Measurements from ENCODE around the gene CIC. TPM values are rescaled to one million over a fixed set of nuclear protein-coding genes. Genes with fewer than 3 reads are reported as not detected.
A peak's percentile ranks its signal among the peaks of the same experiment; 100 is the strongest.

The CIC gene
- total and polyA plus RNA-seq, 2 of the 13 experiments (the other 11 are each of a cell fraction or from before 2014, with no cell fraction given): 5.9 to 8.0 TPM

DNA sequence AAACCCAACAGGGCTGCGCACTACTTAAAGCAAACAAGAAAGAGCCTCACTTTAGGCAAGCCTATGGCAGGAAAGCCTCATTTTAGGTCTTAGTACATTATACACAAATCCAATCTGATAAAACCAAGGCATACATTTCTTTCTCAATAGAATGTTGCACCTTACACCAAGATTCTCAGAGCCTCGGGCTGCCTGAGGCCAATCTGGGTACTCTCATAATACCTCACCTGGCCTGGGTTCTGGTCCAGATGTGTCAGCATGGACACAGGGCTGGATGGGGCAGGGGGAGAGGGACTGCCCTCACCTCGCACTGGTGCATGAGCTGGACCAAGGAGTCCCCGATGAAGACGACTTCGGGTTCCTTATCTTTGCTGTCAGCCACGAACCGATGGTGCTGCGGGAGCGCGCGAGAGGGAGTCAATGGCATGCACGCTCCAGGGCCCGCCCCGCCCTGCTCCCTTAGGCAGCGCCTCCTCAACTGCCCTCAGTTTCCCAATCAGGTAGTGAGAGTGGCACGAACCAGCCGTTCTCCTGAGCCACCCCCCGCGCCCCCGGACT, 32.7 kb downstream of the CIC start, which contains the start of gene PRR19 (continued):
- TF ChIP-seq, protein P1, sequence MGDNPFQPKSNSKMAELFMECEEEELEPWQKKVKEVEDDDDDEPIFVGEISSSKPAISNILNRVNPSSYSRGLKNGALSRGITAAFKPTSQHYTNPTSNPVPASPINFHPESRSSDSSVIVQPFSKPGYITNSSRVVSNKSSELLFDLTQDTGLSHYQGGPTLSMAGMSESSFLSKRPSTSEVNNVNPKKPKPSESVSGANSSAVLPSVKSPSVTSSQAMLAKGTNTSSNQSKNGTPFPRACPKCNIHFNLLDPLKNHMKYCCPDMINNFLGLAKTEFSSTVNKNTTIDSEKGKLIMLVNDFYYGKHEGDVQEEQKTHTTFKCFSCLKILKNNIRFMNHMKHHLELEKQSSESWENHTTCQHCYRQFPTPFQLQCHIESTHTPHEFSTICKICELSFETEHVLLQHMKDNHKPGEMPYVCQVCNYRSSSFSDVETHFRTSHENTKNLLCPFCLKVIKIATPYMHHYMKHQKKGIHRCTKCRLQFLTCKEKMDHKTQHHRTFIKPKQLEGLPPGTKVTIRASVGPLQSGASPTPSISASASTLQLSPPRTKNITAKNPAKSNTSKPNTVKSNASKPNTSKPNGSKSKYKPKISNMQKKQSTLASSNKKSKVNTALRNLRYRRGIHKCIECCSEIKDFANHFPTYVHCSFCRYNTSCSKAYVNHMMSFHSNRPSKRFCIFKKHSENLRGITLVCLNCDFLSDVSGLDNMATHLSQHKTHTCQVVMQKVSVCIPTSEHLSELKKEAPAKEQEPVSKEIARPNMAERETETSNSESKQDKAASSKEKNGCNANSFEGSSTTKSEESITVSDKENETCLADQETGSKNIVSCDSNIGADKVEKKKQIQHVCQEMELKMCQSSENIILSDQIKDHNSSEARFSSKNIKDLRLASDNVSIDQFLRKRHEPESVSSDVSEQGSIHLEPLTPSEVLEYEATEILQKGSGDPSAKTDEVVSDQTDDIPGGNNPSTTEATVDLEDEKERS (CRISPR knock-in tag; IDR thresholded peaks at IDR 0.05): 0 out of 2 replicates have a peak, but pooled peaks have one; percentile 4
- TF ChIP-seq ZSCAN31 (CRISPR knock-in tag; IDR thresholded peaks at IDR 0.05; ENCODE audit: low read depth): no peak
- TF ChIP-seq, protein P2, sequence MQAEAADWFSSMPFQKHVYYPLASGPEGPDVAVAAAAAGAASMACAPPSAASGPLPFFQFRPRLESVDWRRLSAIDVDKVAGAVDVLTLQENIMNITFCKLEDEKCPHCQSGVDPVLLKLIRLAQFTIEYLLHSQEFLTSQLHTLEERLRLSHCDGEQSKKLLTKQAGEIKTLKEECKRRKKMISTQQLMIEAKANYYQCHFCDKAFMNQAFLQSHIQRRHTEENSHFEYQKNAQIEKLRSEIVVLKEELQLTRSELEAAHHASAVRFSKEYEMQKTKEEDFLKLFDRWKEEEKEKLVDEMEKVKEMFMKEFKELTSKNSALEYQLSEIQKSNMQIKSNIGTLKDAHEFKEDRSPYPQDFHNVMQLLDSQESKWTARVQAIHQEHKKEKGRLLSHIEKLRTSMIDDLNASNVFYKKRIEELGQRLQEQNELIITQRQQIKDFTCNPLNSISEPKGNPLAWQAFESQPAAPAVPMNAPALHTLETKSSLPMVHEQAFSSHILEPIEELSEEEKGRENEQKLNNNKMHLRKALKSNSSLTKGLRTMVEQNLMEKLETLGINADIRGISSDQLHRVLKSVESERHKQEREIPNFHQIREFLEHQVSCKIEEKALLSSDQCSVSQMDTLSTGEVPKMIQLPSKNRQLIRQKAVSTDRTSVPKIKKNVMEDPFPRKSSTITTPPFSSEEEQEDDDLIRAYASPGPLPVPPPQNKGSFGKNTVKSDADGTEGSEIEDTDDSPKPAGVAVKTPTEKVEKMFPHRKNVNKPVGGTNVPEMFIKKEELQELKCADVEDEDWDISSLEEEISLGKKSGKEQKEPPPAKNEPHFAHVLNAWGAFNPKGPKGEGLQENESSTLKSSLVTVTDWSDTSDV (CRISPR knock-in tag; IDR thresholded peaks at IDR 0.05): 0 out of 2 replicates have a peak, but pooled peaks have one; percentile 17
- TF ChIP-seq, protein P3, sequence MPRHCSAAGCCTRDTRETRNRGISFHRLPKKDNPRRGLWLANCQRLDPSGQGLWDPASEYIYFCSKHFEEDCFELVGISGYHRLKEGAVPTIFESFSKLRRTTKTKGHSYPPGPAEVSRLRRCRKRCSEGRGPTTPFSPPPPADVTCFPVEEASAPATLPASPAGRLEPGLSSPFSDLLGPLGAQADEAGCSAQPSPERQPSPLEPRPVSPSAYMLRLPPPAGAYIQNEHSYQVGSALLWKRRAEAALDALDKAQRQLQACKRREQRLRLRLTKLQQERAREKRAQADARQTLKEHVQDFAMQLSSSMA (CRISPR knock-in tag; IDR thresholded peaks at IDR 0.05): peak; percentile 40; the same call in 1 of the 2 replicates
- TF ChIP-seq ZNF563 (CRISPR knock-in tag; IDR thresholded peaks at IDR 0.05): peak; percentile 89
- 0 out of 2 replicates have a peak, but pooled peaks have one; percentile 10 for TF ChIP-seq MAFG (CRISPR knock-in tag; IDR thresholded peaks at IDR 0.05)
